SK-N-MC (cell line): ENCODE measurements around the gene CYP27A1.
"Not testable (repeated sequence)": the region's sequence is repeated elsewhere in the genome, so short reads cannot be mapped to it uniquely, and the experiment has no call there.

Source experiments
- DNase-seq: peaks from one replicate; pipeline ENCODE4 v3.0.0-alpha.2; 2011; ENCODE audit warnings: low read depth, low spot score
- H3K27ac ChIP-seq: fragments of 200-600 bp; sonication (generic); 2 replicates; pipeline ENCODE4 v1.5.1; 2016; ENCODE audit warnings: mixed run types
- H3K36me3 ChIP-seq: fragments of 200-600 bp; sonication (generic); 2 replicates; pipeline ENCODE4 v1.6.1; 2017; ENCODE audit warnings: antibody characterized with exemption, low read length, mixed read lengths; ENCODE audit not compliant: insufficient read depth
- H3K4me3 ChIP-seq: fragments of 200-600 bp; sonication (generic); 2 replicates; pipeline ENCODE4 v1.5.1; 2016
- H3K9ac ChIP-seq: fragments of 200-600 bp; sonication (generic); 2 replicates; pipeline ENCODE4 v1.8.0; 2017; ENCODE audit warnings: mixed run types, mixed read lengths; ENCODE audit not compliant: insufficient read length
- H3K9me3 ChIP-seq: fragments of 200-600 bp; sonication (generic); 2 replicates; pipeline ENCODE4 v1.6.1; 2017; ENCODE audit warnings: low read depth, mild to moderate bottlenecking, antibody characterized with exemption, low read length, moderate library complexity, mixed read lengths
- EZH2 ChIP-seq: fragments of 200-600 bp; sonication (generic); IDR thresholded peaks from one replicate; pipeline ENCODE4 v1.6.1; 2017; ENCODE audit warnings: antibody characterized with exemption
- FOXP2 ChIP-seq: optimal IDR thresholded peaks from 2 replicates; pipeline ENCODE3; 2011; ENCODE audit warnings: mild to moderate bottlenecking, moderate library complexity; ENCODE audit not compliant: insufficient read depth; ENCODE audit errors: extremely low read length, control extremely low read depth
- POLR2AphosphoS5 ChIP-seq: IDR thresholded peaks from 2 replicates; pipeline ENCODE4 v1.6.1; 2012; ENCODE audit warnings: mild to moderate bottlenecking, low read depth, low read length, borderline replicate concordance

Gene CYP27A1

GRCh38 chr2:218839888-218840287 is 57.9 kb downstream of the CYP27A1 start:
- H3K9me3 ChIP-seq, result no peaks in the 10 kb centered on the region
- TF ChIP-seq FOXP2, result no peak
- no peak for TF ChIP-seq EZH2
- no peak for TF ChIP-seq POLR2AphosphoS5
- H3K9ac ChIP-seq, result no peak overlapping the region
- no peak for DNase-seq
- H3K4me3 ChIP-seq, result no peak overlapping the region
- H3K27ac ChIP-seq, result no peak overlapping the region
- H3K36me3 ChIP-seq, result no peaks in the 10 kb centered on the region

GRCh38 chr2:218844334-218844733 is 62.4 kb downstream of the CYP27A1 start:
- not testable (repeated sequence) for H3K36me3 ChIP-seq, H3K27ac ChIP-seq, DNase-seq, H3K4me3 ChIP-seq, H3K9ac ChIP-seq, H3K9me3 ChIP-seq

DNA sequence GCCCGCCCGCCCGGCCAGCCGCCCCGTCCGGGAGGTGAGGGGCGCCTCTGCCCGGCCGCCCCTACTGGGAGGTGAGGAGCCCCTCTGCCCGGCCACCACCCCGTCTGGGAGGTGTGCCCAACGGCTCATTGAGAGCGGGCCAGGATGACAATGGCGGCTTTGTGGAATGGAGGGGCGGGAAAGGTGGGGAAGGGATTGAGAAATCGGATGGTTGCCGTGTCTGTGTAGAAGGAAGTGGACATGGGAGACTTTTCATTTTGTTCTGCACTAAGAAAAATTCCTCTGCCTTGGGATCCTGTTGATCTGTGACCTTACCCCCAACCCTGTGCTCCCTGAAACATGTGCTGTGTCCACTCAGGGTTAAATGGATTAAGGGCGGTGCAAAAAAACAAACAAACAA is 65.0 kb downstream of the CYP27A1 start:
- H3K4me3 ChIP-seq, H3K36me3 ChIP-seq, H3K9me3 ChIP-seq, DNase-seq, H3K9ac ChIP-seq, H3K27ac ChIP-seq: not testable (repeated sequence)

DNA sequence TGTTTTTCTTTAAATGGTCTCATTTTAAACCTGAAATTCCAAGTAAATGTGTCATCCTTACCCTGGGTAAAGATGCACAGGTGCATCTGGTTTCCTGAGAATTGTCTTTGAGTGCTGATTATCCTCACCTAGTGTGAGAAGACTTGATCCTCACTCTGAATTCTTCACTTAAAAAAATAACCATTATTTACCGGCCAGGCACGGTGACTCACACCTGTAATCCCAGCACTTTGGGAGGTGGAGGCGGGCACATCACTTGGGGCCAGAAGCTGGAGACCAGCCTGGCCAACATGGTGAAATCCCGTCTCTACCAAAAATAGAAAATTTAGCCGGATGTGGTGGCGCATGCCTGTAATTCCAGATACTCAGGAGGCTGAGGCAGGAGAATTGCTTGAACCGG is 67.8 kb downstream of the CYP27A1 start:
- Histone ChIP-seq H3K27ac (no peak overlapping the region), H3K9ac (no peak overlapping the region), H3K9me3 (no peaks in the 10 kb centered on the region), H3K36me3 (no peaks in the 10 kb centered on the region), H3K4me3 (no peak overlapping the region)
- no peak for TF ChIP-seq EZH2
- TF ChIP-seq POLR2AphosphoS5, result no peak
- no peak for TF ChIP-seq FOXP2
- DNase-seq, result no peak

GRCh38 chr2:218850796-218851195 is 68.8 kb downstream of the CYP27A1 start:
- H3K9ac ChIP-seq, result no peak overlapping the region
- H3K36me3 ChIP-seq, result no peaks in the 10 kb centered on the region
- DNase-seq, result no peak
- no peak overlapping the region for H3K27ac ChIP-seq
- TF ChIP-seq EZH2 (no peak), POLR2AphosphoS5 (no peak), FOXP2 (no peak)
- H3K9me3 ChIP-seq, result no peaks in the 10 kb centered on the region
- H3K4me3 ChIP-seq, result no peak overlapping the region

- H3K27ac ChIP-seq, result no peak overlapping the region
- no peaks in the 10 kb centered on the region for H3K9me3 ChIP-seq
- no peak for TF ChIP-seq POLR2AphosphoS5
- TF ChIP-seq EZH2, result no peak
- TF ChIP-seq FOXP2, result no peak
- no peak overlapping the region for H3K4me3 ChIP-seq
- H3K36me3 ChIP-seq, result no peaks in the 10 kb centered on the region
- H3K9ac ChIP-seq, result no peak overlapping the region
- no peak for DNase-seq
Observed at GRCh38 chr2:218851286-218851685, 69.3 kb downstream of the CYP27A1 start.

DNA sequence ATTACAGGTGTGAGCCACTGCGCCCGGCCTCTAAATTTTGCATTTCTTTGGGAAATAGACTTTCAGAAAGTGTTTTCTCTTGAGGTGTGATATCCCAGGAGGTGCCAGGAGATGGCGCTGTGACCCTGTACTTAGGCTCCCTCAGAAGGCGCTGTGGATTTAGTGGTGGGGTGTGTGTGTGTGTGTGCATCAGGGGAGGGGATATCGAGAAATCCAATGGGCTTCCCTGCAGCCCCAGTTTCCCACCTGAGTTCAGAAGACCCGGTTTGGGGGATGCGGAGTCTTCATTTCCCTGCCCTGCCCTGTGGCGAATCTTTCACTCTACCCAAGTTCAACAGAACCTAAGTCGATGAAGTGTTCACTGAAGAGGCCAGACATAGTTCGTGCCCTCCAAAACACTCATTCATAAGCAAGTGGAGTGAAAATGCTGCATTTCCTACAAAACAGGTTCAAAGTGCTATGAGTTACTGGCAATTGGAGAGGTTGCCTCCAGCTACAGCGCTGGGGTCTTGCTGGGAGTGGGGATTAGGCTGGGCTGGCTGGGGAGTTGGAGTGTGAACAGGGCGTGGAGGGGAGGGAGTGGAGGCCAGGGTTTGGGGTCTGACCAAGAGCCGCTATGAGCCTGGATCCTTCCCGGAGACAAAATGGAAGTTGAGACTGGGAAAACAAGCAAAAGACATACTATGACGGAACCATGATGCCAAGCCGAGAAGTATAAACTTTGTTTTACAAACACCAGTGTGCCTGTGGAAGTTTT is 71.1 kb downstream of the CYP27A1 start:
- no peak for TF ChIP-seq EZH2
- no peak for TF ChIP-seq FOXP2
- no peak for TF ChIP-seq POLR2AphosphoS5
- no peaks in the 10 kb centered on the region for H3K36me3 ChIP-seq
- no peaks in the 10 kb centered on the region for H3K9me3 ChIP-seq
- no peak overlapping the region for H3K27ac ChIP-seq
- no peak for DNase-seq
- H3K9ac ChIP-seq, result no peak overlapping the region
- no peak overlapping the region for H3K4me3 ChIP-seq

DNA sequence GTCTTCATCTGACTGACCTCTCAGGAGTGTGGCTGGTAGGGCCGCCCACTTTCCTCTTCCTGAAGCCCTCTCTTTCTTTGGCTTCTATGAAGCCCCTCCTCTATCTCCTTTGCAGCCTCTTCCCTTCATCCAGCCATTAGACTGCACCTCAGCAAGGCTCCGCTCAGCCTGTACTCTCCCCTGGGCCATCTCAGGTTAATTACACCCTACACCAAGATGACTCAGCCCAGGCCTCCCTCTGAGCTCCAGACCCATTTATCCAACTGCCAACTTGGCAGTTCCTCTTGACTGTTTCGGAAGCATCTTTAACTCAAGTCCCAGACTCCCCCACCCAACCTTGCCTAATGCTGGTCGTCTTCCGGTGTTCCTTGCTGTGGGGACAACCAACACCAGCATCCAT is 71.8 kb downstream of the CYP27A1 start:
- DNase-seq, result no peak
- Histone ChIP-seq H3K4me3 (no peak overlapping the region), H3K27ac (no peak overlapping the region), H3K36me3 (no peaks in the 10 kb centered on the region), H3K9me3 (no peaks in the 10 kb centered on the region), H3K9ac (no peak overlapping the region)
- TF ChIP-seq POLR2AphosphoS5 (no peak), EZH2 (no peak), FOXP2 (no peak)

- Histone ChIP-seq H3K27ac (no peak overlapping the region), H3K9me3 (no peaks in the 10 kb centered on the region), H3K36me3 (no peaks in the 10 kb centered on the region), H3K9ac (no peak overlapping the region), H3K4me3 (no peak overlapping the region)
- DNase-seq, result no peak
- no peak for TF ChIP-seq POLR2AphosphoS5
- no peak for TF ChIP-seq EZH2
- no peak for TF ChIP-seq FOXP2
Observed at GRCh38 chr2:218854860-218855259, 72.9 kb downstream of the CYP27A1 start.
